ENCODE measurements around the gene YES1. TPM values are rescaled to one million over a fixed set of nuclear protein-coding genes. Genes with fewer than 3 reads are reported as not detected.

Gene YES1
- total RNA-seq, 2 experiments from 2014 or later = 9.2 to 10.1 TPM

DNA sequence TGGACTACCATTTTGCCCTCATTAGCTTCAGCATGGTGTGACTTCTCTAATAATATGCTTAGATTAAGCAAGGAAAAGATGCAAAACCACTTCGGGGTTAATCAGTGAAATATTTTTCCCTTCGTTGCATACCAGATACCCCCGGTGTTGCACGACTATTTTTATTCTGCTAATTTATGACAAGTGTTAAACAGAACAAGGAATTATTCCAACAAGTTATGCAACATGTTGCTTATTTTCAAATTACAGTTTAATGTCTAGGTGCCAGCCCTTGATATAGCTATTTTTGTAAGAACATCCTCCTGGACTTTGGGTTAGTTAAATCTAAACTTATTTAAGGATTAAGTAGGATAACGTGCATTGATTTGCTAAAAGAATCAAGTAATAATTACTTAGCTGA is 138.3 kb downstream of the YES1 start:
- POLR2A ChIA-PET = interaction anchor here (1.0 kb wide), 1 partner anchor 8 kb away, joined by 5 read pairs; no protein-coding TSS in a partner anchor
- H3K36me3 Mint-ChIP-seq (ENCODE audit: low read depth) = peaks cover 59% of the 10 kb centered on the region
- CTCF ChIA-PET = interaction anchor here (0.5 to 1.8 kb wide), 4 partner anchors 12 to 199 kb away, joined by 3 to 5 read pairs (median 4); partner anchors contain the start of genes ENOSF1 and TYMS
- H3K27me3 Mint-ChIP-seq = no peaks in the 10 kb centered on the region
- DNase-seq = no peak
- peaks cover 9% of the 10 kb centered on the region for H3K4me1 Mint-ChIP-seq
- no peak overlapping the region for H3K27ac Mint-ChIP-seq
- H3K4me3 Mint-ChIP-seq = no peak overlapping the region
- H3K9me3 Mint-ChIP-seq = no peaks in the 10 kb centered on the region

DNA sequence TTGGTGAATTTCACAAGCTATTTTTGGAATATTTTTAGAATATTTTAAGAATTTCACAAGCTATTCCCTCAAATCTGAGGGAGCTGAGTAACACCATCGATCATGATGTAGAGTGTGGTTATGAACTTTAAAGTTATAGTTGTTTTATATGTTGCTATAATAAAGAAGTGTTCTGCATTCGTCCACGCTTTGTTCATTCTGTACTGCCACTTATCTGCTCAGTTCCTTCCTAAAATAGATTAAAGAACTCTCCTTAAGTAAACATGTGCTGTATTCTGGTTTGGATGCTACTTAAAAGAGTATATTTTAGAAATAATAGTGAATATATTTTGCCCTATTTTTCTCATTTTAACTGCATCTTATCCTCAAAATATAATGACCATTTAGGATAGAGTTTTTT is 138.7 kb downstream of the YES1 start:
- Mint-ChIP-seq H3K27me3 (no peaks in the 10 kb centered on the region), H3K9me3 (no peaks in the 10 kb centered on the region), H3K4me1 (peaks cover 14% of the 10 kb centered on the region), H3K27ac (no peak overlapping the region), H3K36me3 (ENCODE audit: low read depth) (peaks cover 63% of the 10 kb centered on the region), H3K4me3 (no peak overlapping the region)
- ChIA-PET POLR2A (interaction anchor here (1.0 kb wide), 1 partner anchor 9 kb away, joined by 5 read pairs; no protein-coding TSS in a partner anchor), CTCF (interaction anchor here (1.0 to 1.8 kb wide), 4 partner anchors 9 to 39 kb away, joined by 3 to 5 read pairs (median 4); partner anchors contain the start of genes ENOSF1 and TYMS)
- DNase-seq = no peak

Other genes with a start within 250 kb of the YES1 start
- not detected for gene CETN1, start 231.9 kb downstream of the YES1 start, total RNA-seq
- not detected for gene CLUL1, start 215.3 kb downstream of the YES1 start, total RNA-seq
- gene TYMS, start 154.6 kb downstream of the YES1 start, total RNA-seq = 100 to 1,000 TPM; 421 to 478 TPM
- 10 to 100 TPM; 67.2 to 70.3 TPM for gene ENOSF1, start 99.6 kb downstream of the YES1 start, total RNA-seq
- not detected for gene ADCYAP1, start 92.6 kb upstream of the YES1 start, total RNA-seq

All from activated CD4-positive, alpha-beta T cell treated with anti-CD3 and anti-CD28 coated beads, Interleukin-2, amount 10 ng/mL, durations not matched to agents 7 days and 5 days (primary cell).